Left lung (tissue), 10 donors: ENCODE data around the gene LAMTOR1. TPM values are rescaled to one million over a fixed set of nuclear protein-coding genes. Genes with fewer than 3 reads are reported as not detected.

Experiments
- ATAC-seq: fragments of 200-7000 bp; cut with Tn5 transposase; one replicate; pipeline ENCODE4 v1.9.1; 2020; ENCODE audit warnings: moderate library complexity
- DNase-seq, 4 donors: peaks; one replicate each; pipeline ENCODE4 v3.0.0-alpha.2; 2013 to 2020
- H3K27ac ChIP-seq, 2 donors: fragments of 200-600 bp; sonication (generic) in 1 of 2; one replicate each; pipeline versions ENCODE4 v1.5.0 to v1.8.0; 2020 to 2021
- H3K27me3 ChIP-seq, 2 donors: fragments of 200-600 bp; sonication (generic) in 1 of 2; one replicate each; pipeline versions ENCODE4 v1.5.0 to v1.8.0; 2020 to 2021
- H3K36me3 ChIP-seq, 2 donors: fragments of 200-600 bp; sonication (generic) in 1 of 2; one replicate each; pipeline versions ENCODE4 v1.5.0 to v1.8.0; 2020 to 2021
- H3K4me1 ChIP-seq, 2 donors: fragments of 200-600 bp; one replicate each; pipeline ENCODE4 v1.8.0; 2021
- H3K4me3 ChIP-seq, 2 donors: fragments of 200-600 bp; sonication (generic) in 1 of 2; one replicate each; pipeline versions ENCODE4 v1.5.0 to v1.8.0; 2020 to 2021; ENCODE audit warnings: mild to moderate bottlenecking in 1 of 2
- H3K9me3 ChIP-seq, 2 donors: fragments of 200-600 bp; sonication (generic) in 1 of 2; one replicate each; pipeline versions ENCODE4 v1.5.0 to v1.8.0; 2020 to 2021
- intact Hi-C, 2 donors: fragments of 100-400 bp; cut with DNase I; formaldehyde crosslinking; loops; one replicate each; pipeline versions ENCODE4 v1.11.2 to v1.14.2; 2022
- polyA plus RNA-seq, 6 donors: library from polyadenylated mRNA; unstranded; fragments of 120-200 nt; gene quantifications; one replicate each; pipeline ENCODE4 v1.2.1, GENCODE V29; 2013; ENCODE audit not compliant: insufficient read length in 6 of 6
- total RNA-seq, 2 donors: library from RNA; stranded (reverse); fragmentation: NEBNext Ultra II Directional; extraction: Animal tissue kit (Norgen Biotek cat#: 25700); gene quantifications; one replicate each; pipeline ENCODE4 v1.2.1, GENCODE V29; 2021
- TF ChIP-seq, protein P1 (sequence below), 2 donors: fragments of 200-600 bp; sonication (generic) in 1 of 2; IDR thresholded peaks; one replicate each; pipeline versions ENCODE4 v1.5.0 to v1.8.0; 2021; ENCODE audit warnings: antibody characterized with exemption in 2 of 2
- donor health status: DM: no; HTN: yes; CAD: no.
- donor health status: DM: no; HTN: no; CAD: no.

The LAMTOR1 gene
- total and polyA plus RNA-seq, 8 donors = 92.5 to 118 (median 112) TPM

DNA sequence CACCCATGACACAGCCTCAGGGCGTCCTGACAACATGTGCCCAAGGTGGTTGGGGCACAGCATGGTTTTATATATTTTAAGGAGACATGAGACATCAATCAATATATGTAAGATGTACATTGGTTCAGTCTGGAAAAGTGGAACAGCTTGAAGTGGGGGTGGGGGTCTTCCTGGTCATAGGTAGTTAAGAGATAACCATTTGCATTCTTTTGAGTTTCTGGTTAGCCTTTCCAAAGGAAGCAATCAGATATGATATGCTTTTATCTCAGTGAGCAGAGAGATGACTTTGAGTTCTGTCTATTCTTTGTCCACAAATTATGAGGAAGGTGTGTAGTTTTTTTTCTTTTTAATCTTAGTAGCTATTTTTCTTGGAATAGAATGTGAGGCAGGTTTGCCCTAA, 19.5 kb upstream of the LAMTOR1 start:
- Histone ChIP-seq H3K27ac (no peak overlapping the region), H3K4me3 (no peak overlapping the region), H3K27me3 (no peaks in the 10 kb centered on the region), H3K4me1 (peaks cover 0 to 19% of the 10 kb centered on the region in 2 donors), H3K9me3 (no peaks in the 10 kb centered on the region), H3K36me3 (no peaks in the 10 kb centered on the region)
- DNase-seq (no peak), ATAC-seq (no peak)
- TF ChIP-seq, protein P1, sequence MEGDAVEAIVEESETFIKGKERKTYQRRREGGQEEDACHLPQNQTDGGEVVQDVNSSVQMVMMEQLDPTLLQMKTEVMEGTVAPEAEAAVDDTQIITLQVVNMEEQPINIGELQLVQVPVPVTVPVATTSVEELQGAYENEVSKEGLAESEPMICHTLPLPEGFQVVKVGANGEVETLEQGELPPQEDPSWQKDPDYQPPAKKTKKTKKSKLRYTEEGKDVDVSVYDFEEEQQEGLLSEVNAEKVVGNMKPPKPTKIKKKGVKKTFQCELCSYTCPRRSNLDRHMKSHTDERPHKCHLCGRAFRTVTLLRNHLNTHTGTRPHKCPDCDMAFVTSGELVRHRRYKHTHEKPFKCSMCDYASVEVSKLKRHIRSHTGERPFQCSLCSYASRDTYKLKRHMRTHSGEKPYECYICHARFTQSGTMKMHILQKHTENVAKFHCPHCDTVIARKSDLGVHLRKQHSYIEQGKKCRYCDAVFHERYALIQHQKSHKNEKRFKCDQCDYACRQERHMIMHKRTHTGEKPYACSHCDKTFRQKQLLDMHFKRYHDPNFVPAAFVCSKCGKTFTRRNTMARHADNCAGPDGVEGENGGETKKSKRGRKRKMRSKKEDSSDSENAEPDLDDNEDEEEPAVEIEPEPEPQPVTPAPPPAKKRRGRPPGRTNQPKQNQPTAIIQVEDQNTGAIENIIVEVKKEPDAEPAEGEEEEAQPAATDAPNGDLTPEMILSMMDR (IDR thresholded peaks at IDR 0.05) = no peak
- intact Hi-C loops = no loop called here

DNA sequence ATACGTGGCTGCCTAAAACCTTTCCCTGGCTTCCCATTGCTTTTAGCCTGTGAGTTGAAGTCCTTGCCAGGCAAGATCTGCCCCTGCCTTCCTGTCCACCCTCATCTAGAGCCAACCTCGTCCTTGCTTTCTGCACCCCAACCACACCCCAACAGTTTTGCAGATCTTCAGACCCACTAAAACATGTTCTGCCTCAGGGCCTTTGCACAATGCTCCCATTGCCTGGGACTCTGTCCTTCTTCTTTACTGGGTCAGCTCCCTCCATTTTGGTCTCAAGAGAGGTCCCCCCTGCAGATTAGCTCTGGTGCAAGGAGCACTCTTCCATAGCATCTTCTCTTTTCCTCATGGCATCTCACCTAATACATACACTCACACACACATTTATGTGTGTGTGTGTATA, 17.8 kb upstream of the LAMTOR1 start:
- no peaks in the 10 kb centered on the region for H3K9me3 ChIP-seq
- ATAC-seq = no peak
- no peak overlapping the region for H3K4me3 ChIP-seq
- no peaks in the 10 kb centered on the region for H3K36me3 ChIP-seq
- no peaks in the 10 kb centered on the region for H3K27me3 ChIP-seq
- H3K27ac ChIP-seq = no peak overlapping the region
- peaks cover 0 to 19% of the 10 kb centered on the region in 2 donors for H3K4me1 ChIP-seq
- intact Hi-C loops = no loop called here
- TF ChIP-seq, protein P1 (IDR thresholded peaks at IDR 0.05) = no peak
- DNase-seq = no peak

DNA sequence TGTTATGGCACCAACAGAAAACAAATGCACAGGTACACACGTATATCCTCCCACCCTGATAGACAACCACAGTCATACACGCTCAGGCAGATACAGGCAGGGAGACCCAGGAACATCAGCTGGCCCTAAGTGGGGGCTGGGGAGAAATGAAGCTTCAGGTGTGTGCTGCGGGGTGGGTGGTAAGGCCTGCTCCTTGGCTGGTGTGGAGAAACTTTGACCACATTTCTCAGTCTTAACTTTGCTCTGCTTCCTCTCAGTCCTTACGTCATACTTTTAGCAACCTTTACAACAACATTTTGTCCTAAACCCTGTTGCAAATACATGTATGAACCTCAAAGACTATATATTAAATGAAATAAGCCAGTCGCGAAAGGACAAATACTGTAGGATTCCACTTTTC, 16.1 kb upstream of the LAMTOR1 start:
- no peaks in the 10 kb centered on the region for H3K9me3 ChIP-seq
- H3K4me1 ChIP-seq = peaks cover 0 to 14% of the 10 kb centered on the region in 2 donors
- peak overlapping the region in 1 of 2 donors; percentile 65 for H3K27ac ChIP-seq
- DNase-seq (no peak), ATAC-seq (no peak)
- H3K4me3 ChIP-seq = no peak overlapping the region
- intact Hi-C loops = no loop called here
- no peaks in the 10 kb centered on the region for H3K27me3 ChIP-seq
- no peaks in the 10 kb centered on the region for H3K36me3 ChIP-seq
- TF ChIP-seq, protein P1 (IDR thresholded peaks at IDR 0.05) = no peak

DNA sequence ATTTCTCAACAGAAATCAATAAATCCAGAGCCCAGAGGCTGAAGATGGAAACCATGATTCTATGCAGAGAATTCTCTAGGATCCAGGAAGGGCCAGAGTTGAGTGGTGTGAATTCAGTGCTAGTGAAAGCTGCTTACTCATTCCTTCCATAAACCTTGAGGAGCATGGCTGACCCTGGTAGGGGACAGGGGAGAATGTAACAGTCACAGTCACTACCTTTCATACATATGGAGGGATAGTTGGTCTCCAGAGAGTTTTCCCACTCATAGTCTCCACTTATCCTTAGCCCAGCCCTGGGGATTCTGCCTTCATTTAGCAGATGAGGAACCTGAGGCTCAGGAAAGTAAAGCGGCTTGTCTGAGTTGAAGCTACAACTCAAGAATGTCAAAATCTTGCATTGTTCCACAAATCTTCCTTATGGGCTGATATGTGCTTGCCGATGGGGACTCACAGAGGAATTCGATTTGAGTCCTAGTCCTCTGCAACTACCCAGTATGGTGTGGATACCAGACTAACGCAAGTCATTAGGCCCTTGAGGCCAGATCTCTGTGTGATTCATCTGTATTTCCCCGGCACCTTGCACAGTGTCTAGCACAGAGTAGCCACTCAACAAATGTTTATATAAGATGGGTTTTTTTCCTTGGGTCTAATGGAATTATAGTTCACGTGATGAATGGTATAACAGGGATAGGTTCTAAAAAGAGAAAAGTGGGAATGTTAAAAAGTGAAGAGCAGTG, 13.1 kb upstream of the LAMTOR1 start:
- TF ChIP-seq, protein P1 (IDR thresholded peaks at IDR 0.05) = no peak
- intact Hi-C loops = no loop called here
- H3K4me3 ChIP-seq = no peak overlapping the region
- H3K4me1 ChIP-seq = peaks cover 8 to 20% of the 10 kb centered on the region in 2 donors
- H3K27ac ChIP-seq = peak overlapping the region in 1 of 2 donors; percentile 28
- no peaks in the 10 kb centered on the region for H3K9me3 ChIP-seq
- ATAC-seq = no peak
- H3K27me3 ChIP-seq = no peaks in the 10 kb centered on the region
- DNase-seq = no peak
- H3K36me3 ChIP-seq = no peaks in the 10 kb centered on the region

DNA sequence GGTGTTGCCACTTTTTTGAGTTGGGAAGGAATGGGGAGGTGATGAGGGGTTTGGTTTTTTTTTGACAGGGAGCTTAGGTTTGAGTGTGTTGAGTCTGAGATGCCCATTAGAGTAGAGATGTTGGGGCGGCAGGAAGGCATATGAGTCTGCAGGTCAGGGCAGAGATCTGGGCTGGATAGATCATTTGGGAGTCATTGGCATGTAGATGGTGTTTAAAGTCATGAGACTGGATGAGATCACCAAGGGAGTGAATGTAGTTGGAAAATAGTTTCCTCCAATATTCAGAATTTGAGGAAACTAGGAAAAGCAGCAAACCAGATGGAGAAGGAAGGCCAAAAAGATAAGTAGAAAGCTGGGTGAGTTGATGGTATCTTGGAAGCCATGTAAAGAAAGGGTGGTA, 11.5 kb upstream of the LAMTOR1 start:
- TF ChIP-seq, protein P1 (IDR thresholded peaks at IDR 0.05) = no peak

More for the DNA sequence above, 11.5 kb upstream of the LAMTOR1 start:
- Histone ChIP-seq H3K27me3 (no peaks in the 10 kb centered on the region), H3K4me3 (no peak overlapping the region), H3K9me3 (no peaks in the 10 kb centered on the region), H3K27ac (no peak overlapping the region), H3K36me3 (peaks cover 0 to 4% of the 10 kb centered on the region in 2 donors), H3K4me1 (peaks cover 8 to 21% of the 10 kb centered on the region in 2 donors)
- DNase-seq = no peak
- ATAC-seq = no peak
- intact Hi-C loops = no loop called here
